SK-N-SH (cell line): ENCODE measurements around the gene GOT1. TPM values are rescaled to one million over a fixed set of nuclear protein-coding genes. Genes with fewer than 3 reads are reported as not detected.

Source experiments
- CTCF ChIA-PET: fragments of 300-600, 350-600 bp; formaldehyde crosslinking; extraction: SDS; loops from one replicate; lab custom pipeline; 2021; lab: Yijun Ruan, JAX
- POLR2A ChIA-PET: fragments of 350-600 bp; sonication (Branson Sonifier 250); formaldehyde crosslinking; extraction: SDS; loops from one replicate; lab custom pipeline; 2020; ENCODE audit warnings: antibody characterized with exemption, inconsistent platforms; lab: Yijun Ruan, JAX
- DNase-seq: peaks from one replicate; pipeline ENCODE4 v3.0.0; 2012
- H2AFZ ChIP-seq: fragments of 200-600 bp; sonication (generic); 2 replicates; pipeline ENCODE4 v1.8.1; 2016; ENCODE audit warnings: antibody characterized with exemption, mild to moderate bottlenecking, low read depth
- H3F3A ChIP-seq: fragments of 200-600 bp; sonication (generic); replicated peaks from 2 replicates; pipeline ENCODE3; 2016; ENCODE audit warnings: antibody characterized with exemption, mild to moderate bottlenecking; ENCODE audit not compliant: insufficient read depth
- H3K27ac ChIP-seq, 2 experiments: fragments of 200-500 bp in 1 of 2; fragments of 200-600 bp in 1 of 2; sonication (Bioruptor generic) in 1 of 2; sonication (generic), shearing (Covaris generic) in 1 of 2; 2 replicates each; pipeline versions ENCODE4 v1.5.1 to v1.6.1; 2014 to 2016; ENCODE audit warnings: low read depth in 2 of 2, inconsistent platforms in 1 of 2, low read length in 1 of 2, mild to moderate bottlenecking in 1 of 2, mixed read lengths in 1 of 2
- H3K27me3 ChIP-seq: fragments of 200-600 bp; sonication (generic), shearing (Covaris generic); 2 replicates; pipeline ENCODE4 v1.6.1; 2016; ENCODE audit warnings: mixed run types; ENCODE audit not compliant: insufficient read depth
- H3K36me3 ChIP-seq, 2 experiments: fragments of 200-500 bp in 1 of 2; fragments of 200-600 bp in 1 of 2; sonication (Bioruptor generic) in 1 of 2; sonication (generic) in 1 of 2; replicated peaks in 1 of 2; 2 replicates each; pipeline versions ENCODE3 to v1.5.1; 2014 to 2016; ENCODE audit warnings: low read length in 1 of 2, mild to moderate bottlenecking in 1 of 2; ENCODE audit not compliant: insufficient read depth in 2 of 2, control insufficient read depth in 1 of 2
- H3K4me1 ChIP-seq, 2 experiments: fragments of 200-500 bp in 1 of 2; fragments of 200-600 bp in 1 of 2; sonication (Bioruptor generic) in 1 of 2; sonication (generic), shearing (Covaris generic) in 1 of 2; 2 replicates each; pipeline versions ENCODE4 v1.5.1 to v1.6.1; 2014 to 2016; ENCODE audit warnings: low read depth in 1 of 2, low read length in 1 of 2, mixed run types in 1 of 2; ENCODE audit not compliant: insufficient read depth in 2 of 2, control insufficient read depth in 1 of 2
- H3K4me2 ChIP-seq: fragments of 200-600 bp; sonication (generic), shearing (Covaris generic); 2 replicates; pipeline ENCODE4 v1.6.1; 2017; ENCODE audit warnings: mixed run types
- H3K4me3 ChIP-seq, 2 experiments: fragments of 200-500 bp in 1 of 2; fragments of 200-600 bp in 1 of 2; sonication (Bioruptor generic) in 1 of 2; sonication (generic), shearing (Covaris generic) in 1 of 2; 2 replicates each; pipeline versions ENCODE4 v1.5.1 to v1.8.1; 2014 to 2016; ENCODE audit warnings: low read depth in 2 of 2, inconsistent platforms in 1 of 2, low read length in 1 of 2, mild to moderate bottlenecking in 1 of 2, mixed read lengths in 1 of 2, moderate library complexity in 1 of 2
- H3K79me2 ChIP-seq: fragments of 200-600 bp; sonication (generic); 2 replicates; pipeline ENCODE4 v1.8.1; 2017; ENCODE audit warnings: mild to moderate bottlenecking; ENCODE audit not compliant: insufficient read depth
- H3K9ac ChIP-seq: fragments of 200-600 bp; sonication (generic); 2 replicates; pipeline ENCODE4 v1.6.1; 2017; ENCODE audit warnings: mixed run types
- H3K9me2 ChIP-seq: fragments of 200-600 bp; sonication (generic); 2 replicates; pipeline ENCODE4 v1.6.1; 2017; ENCODE audit warnings: mixed run types
- H3K9me3 ChIP-seq: fragments of 200-600 bp; sonication (generic); 2 replicates; pipeline ENCODE4 v1.6.1; 2017; ENCODE audit warnings: mixed run types, mild to moderate bottlenecking, moderate library complexity
- H4K20me1 ChIP-seq: fragments of 200-600 bp; sonication (generic); 2 replicates; pipeline ENCODE4 v1.6.1; 2017; ENCODE audit warnings: mild to moderate bottlenecking, mixed run types; ENCODE audit not compliant: insufficient read depth
- EP300 ChIP-seq, 2 experiments: IDR thresholded peaks; 2 replicates each; pipeline versions ENCODE4 v1.4.0 to v1.6.1; 2012; ENCODE audit warnings: borderline replicate concordance in 1 of 2, low read depth in 1 of 2, low read length in 1 of 2
- EZH2phosphoT487 ChIP-seq: fragments of 200-600 bp; sonication (generic); IDR thresholded peaks from 2 replicates; pipeline ENCODE4 v1.6.1; 2017; ENCODE audit warnings: low read depth, mixed run types, mild to moderate bottlenecking, antibody characterized with exemption, moderate library complexity, borderline replicate concordance
- FOXJ3 ChIP-seq: sonication (generic); formaldehyde crosslinking; IDR thresholded peaks from 2 replicates; pipeline ENCODE4 v1.5.1; 2020; ENCODE audit warnings: mild to moderate bottlenecking, missing genetic modification reagents
- FOXM1 ChIP-seq: IDR thresholded peaks from 2 replicates; pipeline ENCODE4 v1.4.0; 2012; ENCODE audit warnings: low read depth, mild to moderate bottlenecking
- MEF2A ChIP-seq: IDR thresholded peaks from 2 replicates; pipeline ENCODE4 v1.4.0; 2012; ENCODE audit warnings: low read depth, borderline replicate concordance
- NFIC ChIP-seq: IDR thresholded peaks from 2 replicates; pipeline ENCODE4 v1.4.0; 2012; ENCODE audit warnings: borderline replicate concordance
- NRF1 ChIP-seq: IDR thresholded peaks from 2 replicates; pipeline ENCODE4 v1.6.1; 2012; ENCODE audit warnings: low read depth, mild to moderate bottlenecking, low read length
- RAD21 ChIP-seq: IDR thresholded peaks from 2 replicates; pipeline ENCODE4 v1.6.1; 2012; ENCODE audit warnings: mild to moderate bottlenecking, low read length
- RCOR1 ChIP-seq: fragments of 150-350 bp; IDR thresholded peaks from 2 replicates; pipeline ENCODE4 v1.6.1; 2017; ENCODE audit warnings: antibody characterized with exemption, low read length
- SMC3 ChIP-seq: IDR thresholded peaks from 2 replicates; pipeline ENCODE4 v1.6.1; 2012; ENCODE audit warnings: low read depth, low read length, improper control_type of control experiment
- TAF1 ChIP-seq: IDR thresholded peaks from 2 replicates; pipeline ENCODE4 v1.6.1; 2012; ENCODE audit warnings: low read depth, mild to moderate bottlenecking, low read length, moderate library complexity, borderline replicate concordance
- TCF12 ChIP-seq: IDR thresholded peaks from 2 replicates; pipeline ENCODE4 v1.4.0; 2012
- YY1 ChIP-seq: IDR thresholded peaks from 2 replicates; pipeline ENCODE4 v1.4.0; 2012; ENCODE audit warnings: low read depth, mild to moderate bottlenecking
- WGBS: methylation state at CpG from one replicate; pipeline ENCODE4 v1.1.6; 2017; ENCODE audit warnings: low lambda C conversion rate; 5-methylcytosine and 5-hydroxymethylcytosine counted together
- polyA plus RNA-seq, 3 experiments: library from polyadenylated mRNA; depleted of rRNA; stranded (reverse); fragments of >200 nt; gene quantifications; 2 replicates each; pipeline ENCODE4 v1.2.3, GENCODE V29; 2012
- TF ChIP-seq, protein P1 (sequence below): IDR thresholded peaks from 2 replicates; pipeline ENCODE4; 2012

Gene GOT1
- polyA plus RNA-seq, 1 of the 3 experiments (the other 2 are of a cell fraction), result 9.8 TPM

DNA sequence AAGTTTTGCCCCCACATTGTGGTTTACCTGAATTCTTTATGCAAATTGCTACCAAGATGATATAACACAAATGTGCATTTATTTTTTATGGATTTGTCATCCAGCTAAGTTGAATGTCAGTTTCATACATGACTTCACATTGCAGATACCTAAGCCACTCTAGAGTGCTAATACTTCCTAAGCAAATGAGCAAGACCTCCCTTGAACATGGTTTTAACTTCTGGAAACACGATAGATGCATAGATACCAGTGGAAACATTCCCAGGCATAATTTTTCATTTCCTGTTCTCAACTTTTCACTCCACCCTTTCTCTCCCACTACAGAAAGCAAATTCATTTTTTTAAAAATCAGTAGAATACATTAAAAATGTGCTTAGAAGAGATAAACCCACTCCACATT is 20.3 kb downstream of the GOT1 start:
- no peak for DNase-seq
- CTCF ChIA-PET, result interaction anchor here (0.7 to 2.3 kb wide), 2 partner anchors 17 to 202 kb away, joined by 4 to 8 read pairs; no protein-coding TSS in a partner anchor
- POLR2A ChIA-PET, result no interaction called here

DNA sequence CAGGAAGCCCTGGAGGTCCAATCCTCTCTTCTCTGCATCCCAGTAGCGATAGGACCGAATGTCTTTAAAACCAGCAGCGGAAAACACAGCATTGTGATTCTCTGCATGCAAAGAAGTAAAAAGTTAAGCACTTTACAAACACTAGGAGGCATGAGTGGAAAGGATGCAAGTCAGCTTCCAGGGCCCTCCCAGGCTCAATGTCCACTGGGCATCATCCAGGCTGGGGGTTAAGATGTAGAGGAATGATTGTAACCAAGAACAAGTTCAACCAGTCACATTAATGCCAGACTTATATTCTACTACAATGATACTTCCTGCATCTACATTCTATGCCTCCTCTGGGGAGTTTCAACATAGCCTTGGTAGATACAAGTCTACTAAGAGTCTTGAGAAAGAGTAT is 24.3 kb downstream of the GOT1 start:
- no peak overlapping the region for H3K4me2 ChIP-seq
- H3K9ac ChIP-seq, result no peak overlapping the region
- H3F3A ChIP-seq, result no peaks in the 10 kb centered on the region
- no peak overlapping the region for H2AFZ ChIP-seq
- no peaks in the 10 kb centered on the region for H3K79me2 ChIP-seq
- H3K36me3 ChIP-seq, result peaks cover 26 to 36% of the 10 kb centered on the region in 2 experiments
- POLR2A ChIA-PET, result no interaction called here
- WGBS, result 100% methylated on average over 3 of the region's 3 CpGs
- no peaks in the 10 kb centered on the region for H3K27me3 ChIP-seq
- H3K4me1 ChIP-seq, result no peaks in the 10 kb centered on the region
- no peak overlapping the region for H3K27ac ChIP-seq
- CTCF ChIA-PET, result interaction anchor here (1.7 to 2.6 kb wide), 2 partner anchors 9 to 14 kb away, joined by 5 to 10 read pairs; no protein-coding TSS in a partner anchor
- H3K9me3 ChIP-seq, result no peaks in the 10 kb centered on the region
- H3K4me3 ChIP-seq, result no peak overlapping the region
- TF ChIP-seq EZH2phosphoT487 (no peak), SMC3 (no peak), RAD21 (no peak), NRF1 (no peak), FOXM1 (no peak), NFIC (no peak)
- TF ChIP-seq, protein P1, sequence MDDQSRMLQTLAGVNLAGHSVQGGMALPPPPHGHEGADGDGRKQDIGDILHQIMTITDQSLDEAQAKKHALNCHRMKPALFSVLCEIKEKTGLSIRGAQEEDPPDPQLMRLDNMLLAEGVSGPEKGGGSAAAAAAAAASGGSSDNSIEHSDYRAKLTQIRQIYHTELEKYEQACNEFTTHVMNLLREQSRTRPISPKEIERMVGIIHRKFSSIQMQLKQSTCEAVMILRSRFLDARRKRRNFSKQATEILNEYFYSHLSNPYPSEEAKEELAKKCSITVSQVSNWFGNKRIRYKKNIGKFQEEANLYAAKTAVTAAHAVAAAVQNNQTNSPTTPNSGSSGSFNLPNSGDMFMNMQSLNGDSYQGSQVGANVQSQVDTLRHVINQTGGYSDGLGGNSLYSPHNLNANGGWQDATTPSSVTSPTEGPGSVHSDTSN, result no peak
- H3K9me2 ChIP-seq, result no peaks in the 10 kb centered on the region
- H4K20me1 ChIP-seq, result no peaks in the 10 kb centered on the region
- no peak for DNase-seq

More for the DNA sequence above, 20.3 kb downstream of the GOT1 start:
- H4K20me1 ChIP-seq, result no peaks in the 10 kb centered on the region
- peaks cover 6 to 10% of the 10 kb centered on the region in 2 experiments for H3K36me3 ChIP-seq
- WGBS, result 91% methylated on average over 1 of the region's 1 CpG
- H3K9me3 ChIP-seq, result no peaks in the 10 kb centered on the region
- TF ChIP-seq FOXJ3 (no peak), YY1 (no peak), EP300 (IDR thresholded peaks at IDR 0.05; ENCODE audit: borderline replicate concordance in 1 of 2, low read depth in 1 of 2, low read length in 1 of 2) (no peak), MEF2A (no peak), TAF1 (no peak), RCOR1 (no peak), RAD21 (no peak), TCF12 (no peak), EZH2phosphoT487 (no peak)
- no peaks in the 10 kb centered on the region for H3F3A ChIP-seq
- no peaks in the 10 kb centered on the region for H3K79me2 ChIP-seq
- H2AFZ ChIP-seq, result no peak overlapping the region
- no peaks in the 10 kb centered on the region for H3K27me3 ChIP-seq
- no peaks in the 10 kb centered on the region for H3K9me2 ChIP-seq
- H3K27ac ChIP-seq, result no peak overlapping the region
- H3K4me2 ChIP-seq, result no peak overlapping the region
- no peak overlapping the region for H3K9ac ChIP-seq
- H3K4me1 ChIP-seq, result no peaks in the 10 kb centered on the region
- no peak overlapping the region for H3K4me3 ChIP-seq
